Retinal pigment epithelial cell (primary cell): Measurements from ENCODE around the gene TFB2M.

Source experiments
- DNase-seq: peaks from one replicate; pipeline ENCODE4 v3.0.0-alpha.2; 2010; ENCODE audit warnings: low read depth
- H3K4me3 ChIP-seq: 2 replicates; pipeline ENCODE4 v1.5.1; 2011; ENCODE audit warnings: mild to moderate bottlenecking, low read length, control low read depth, moderate library complexity
- CTCF ChIP-seq: conservative IDR thresholded peaks from 2 replicates; pipeline ENCODE4 v1.5.1; 2011; ENCODE audit warnings: low read depth, low read length, control low read depth, inconsistent platforms

TFB2M gene

GRCh38 chr1:246532519-246532918, 33.5 kb downstream of the TFB2M start:
- no peak overlapping the region for H3K4me3 ChIP-seq
- no peak for DNase-seq
- peak; percentile 28 for TF ChIP-seq CTCF

GRCh38 chr1:246530482-246530881, 35.6 kb downstream of the TFB2M start:
- no peak for TF ChIP-seq CTCF
- H3K4me3 ChIP-seq, result no peak overlapping the region
- DNase-seq, result no peak

GRCh38 chr1:246528933-246529731, 36.9 kb downstream of the TFB2M start:
- no peak for TF ChIP-seq CTCF
- DNase-seq, result peak; percentile 39
- no peak overlapping the region for H3K4me3 ChIP-seq

GRCh38 chr1:246527402-246528088, 38.5 kb downstream of the TFB2M start:
- no peak for DNase-seq
- H3K4me3 ChIP-seq, result no peak overlapping the region
- TF ChIP-seq CTCF, result no peak

- H3K4me3 ChIP-seq, result no peak overlapping the region
- DNase-seq, result no peak
- TF ChIP-seq CTCF, result no peak
Observed at GRCh38 chr1:246526915-246527314, 39.1 kb downstream of the TFB2M start.

GRCh38 chr1:246526380-246526779, 39.7 kb downstream of the TFB2M start:
- DNase-seq, result no peak
- no peak for TF ChIP-seq CTCF
- H3K4me3 ChIP-seq, result no peak overlapping the region

GRCh38 chr1:246519514-246519913, 46.5 kb downstream of the TFB2M start:
- H3K4me3 ChIP-seq, result no peak overlapping the region
- no peak for TF ChIP-seq CTCF
- no peak for DNase-seq
